HK-2 (cell line): ENCODE data around the gene TOP3B.
"Not testable (repeated sequence)": the region's sequence is repeated elsewhere in the genome, so short reads cannot be mapped to it uniquely, and the experiment has no call there.

Experiments used
- DNase-seq: peaks from one replicate; pipeline ENCODE4 v3.0.0-alpha.2; 2018; ENCODE audit not compliant: unreplicated experiment

Gene TOP3B

GRCh38 chr22:21922370-21923162 is 60.0 kb downstream of the TOP3B start:
- DNase-seq = no peak

- no peak for DNase-seq
Measured at GRCh38 chr22:21921729-21922128, 60.9 kb downstream of the TOP3B start.

GRCh38 chr22:21921184-21921721 is 61.3 kb downstream of the TOP3B start:
- no peak for DNase-seq

GRCh38 chr22:21920341-21921183 is 62.0 kb downstream of the TOP3B start:
- no peak for DNase-seq

- DNase-seq = no peak
Measured at GRCh38 chr22:21919526-21920307, 62.9 kb downstream of the TOP3B start.

- DNase-seq = no peak
Measured at GRCh38 chr22:21918466-21919185, 64.0 kb downstream of the TOP3B start.

GRCh38 chr22:21917959-21918261 is 64.7 kb downstream of the TOP3B start:
- DNase-seq = no peak

- no peak for DNase-seq
Measured at GRCh38 chr22:21917181-21917958, 65.2 kb downstream of the TOP3B start.

GRCh38 chr22:21916309-21916918 is 66.2 kb downstream of the TOP3B start:
- no peak for DNase-seq

- DNase-seq = no peak
Measured at GRCh38 chr22:21915624-21916308, 66.8 kb downstream of the TOP3B start.

- DNase-seq = not testable (repeated sequence)
Measured at GRCh38 chr22:21914033-21914642, 68.4 kb downstream of the TOP3B start.

- DNase-seq = not testable (repeated sequence)
Measured at GRCh38 chr22:21910367-21910766, 72.2 kb downstream of the TOP3B start.

- DNase-seq = no peak
Measured at GRCh38 chr22:21909871-21910270, 72.7 kb downstream of the TOP3B start.

GRCh38 chr22:21907638-21908522 is 74.7 kb downstream of the TOP3B start:
- DNase-seq = no peak
